Measurements from ENCODE around the gene CACNA2D2. TPM values are rescaled to one million over a fixed set of nuclear protein-coding genes. Genes with fewer than 3 reads are reported as not detected.

The CACNA2D2 gene
- total and polyA plus RNA-seq, 2 of the 13 experiments (the other 11 are each of a cell fraction or from before 2014, with no cell fraction given): not detected

DNA sequence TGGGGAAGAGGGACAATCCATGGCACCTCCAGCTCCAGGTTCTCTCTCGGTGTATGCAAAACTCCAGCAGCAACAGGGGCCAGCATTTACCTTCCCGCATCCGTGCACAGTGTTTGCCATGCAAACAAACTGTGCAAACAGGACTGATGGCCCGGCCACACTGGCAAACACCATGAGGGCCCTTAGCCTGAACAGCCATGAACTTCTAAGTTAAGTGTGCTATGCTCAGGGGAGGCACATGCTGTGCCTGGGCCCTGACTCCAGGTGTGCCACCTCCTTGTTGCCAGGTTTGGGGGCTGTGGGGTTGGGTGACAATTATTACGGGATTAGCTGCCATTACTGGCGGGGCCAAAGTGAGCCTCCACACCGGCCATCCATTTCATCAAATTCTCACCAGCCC is 57.5 kb downstream of the CACNA2D2 start (continued):
- TF ChIP-seq, protein P1, sequence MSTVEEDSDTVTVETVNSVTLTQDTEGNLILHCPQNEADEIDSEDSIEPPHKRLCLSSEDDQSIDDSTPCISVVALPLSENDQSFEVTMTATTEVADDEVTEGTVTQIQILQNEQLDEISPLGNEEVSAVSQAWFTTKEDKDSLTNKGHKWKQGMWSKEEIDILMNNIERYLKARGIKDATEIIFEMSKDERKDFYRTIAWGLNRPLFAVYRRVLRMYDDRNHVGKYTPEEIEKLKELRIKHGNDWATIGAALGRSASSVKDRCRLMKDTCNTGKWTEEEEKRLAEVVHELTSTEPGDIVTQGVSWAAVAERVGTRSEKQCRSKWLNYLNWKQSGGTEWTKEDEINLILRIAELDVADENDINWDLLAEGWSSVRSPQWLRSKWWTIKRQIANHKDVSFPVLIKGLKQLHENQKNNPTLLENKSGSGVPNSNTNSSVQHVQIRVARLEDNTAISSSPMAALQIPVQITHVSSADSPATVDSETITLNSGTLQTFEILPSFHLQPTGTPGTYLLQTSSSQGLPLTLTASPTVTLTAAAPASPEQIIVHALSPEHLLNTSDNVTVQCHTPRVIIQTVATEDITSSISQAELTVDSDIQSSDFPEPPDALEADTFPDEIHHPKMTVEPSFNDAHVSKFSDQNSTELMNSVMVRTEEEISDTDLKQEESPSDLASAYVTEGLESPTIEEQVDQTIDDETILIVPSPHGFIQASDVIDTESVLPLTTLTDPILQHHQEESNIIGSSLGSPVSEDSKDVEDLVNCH (CRISPR knock-in tag; IDR thresholded peaks at IDR 0.05): no peak
- TF ChIP-seq ZNF776 (CRISPR knock-in tag; IDR thresholded peaks at IDR 0.05) (no peak; the same call in 1 of the 2 replicates), MLX (CRISPR knock-in tag; IDR thresholded peaks at IDR 0.05) (peak; percentile 86), ZNF33A (CRISPR knock-in tag; IDR thresholded peaks at IDR 0.05; ENCODE audit: borderline replicate concordance) (no peak), FOXP1 (IDR thresholded peaks at IDR 0.05) (no peak), FOXP1 (CRISPR knock-in tag; IDR thresholded peaks at IDR 0.05) (peak; percentile 88), KAT8 (CRISPR knock-in tag; IDR thresholded peaks at IDR 0.05) (peak; percentile 60; the same call in 1 of the 2 replicates), LCORL (IDR thresholded peaks at IDR 0.05) (no peak), LCORL (CRISPR knock-in tag; IDR thresholded peaks at IDR 0.05) (peak; percentile 82; the same call in 1 of the 2 replicates), HMG20A (CRISPR knock-in tag; IDR thresholded peaks at IDR 0.05; ENCODE audit: borderline replicate concordance) (peak; percentile 70; the same call in 1 of the 2 replicates), ZNF441 (CRISPR knock-in tag; IDR thresholded peaks at IDR 0.05; ENCODE audit: borderline replicate concordance) (peak; percentile 50; the same call in 1 of the 2 replicates)
- TF ChIP-seq, protein P2, sequence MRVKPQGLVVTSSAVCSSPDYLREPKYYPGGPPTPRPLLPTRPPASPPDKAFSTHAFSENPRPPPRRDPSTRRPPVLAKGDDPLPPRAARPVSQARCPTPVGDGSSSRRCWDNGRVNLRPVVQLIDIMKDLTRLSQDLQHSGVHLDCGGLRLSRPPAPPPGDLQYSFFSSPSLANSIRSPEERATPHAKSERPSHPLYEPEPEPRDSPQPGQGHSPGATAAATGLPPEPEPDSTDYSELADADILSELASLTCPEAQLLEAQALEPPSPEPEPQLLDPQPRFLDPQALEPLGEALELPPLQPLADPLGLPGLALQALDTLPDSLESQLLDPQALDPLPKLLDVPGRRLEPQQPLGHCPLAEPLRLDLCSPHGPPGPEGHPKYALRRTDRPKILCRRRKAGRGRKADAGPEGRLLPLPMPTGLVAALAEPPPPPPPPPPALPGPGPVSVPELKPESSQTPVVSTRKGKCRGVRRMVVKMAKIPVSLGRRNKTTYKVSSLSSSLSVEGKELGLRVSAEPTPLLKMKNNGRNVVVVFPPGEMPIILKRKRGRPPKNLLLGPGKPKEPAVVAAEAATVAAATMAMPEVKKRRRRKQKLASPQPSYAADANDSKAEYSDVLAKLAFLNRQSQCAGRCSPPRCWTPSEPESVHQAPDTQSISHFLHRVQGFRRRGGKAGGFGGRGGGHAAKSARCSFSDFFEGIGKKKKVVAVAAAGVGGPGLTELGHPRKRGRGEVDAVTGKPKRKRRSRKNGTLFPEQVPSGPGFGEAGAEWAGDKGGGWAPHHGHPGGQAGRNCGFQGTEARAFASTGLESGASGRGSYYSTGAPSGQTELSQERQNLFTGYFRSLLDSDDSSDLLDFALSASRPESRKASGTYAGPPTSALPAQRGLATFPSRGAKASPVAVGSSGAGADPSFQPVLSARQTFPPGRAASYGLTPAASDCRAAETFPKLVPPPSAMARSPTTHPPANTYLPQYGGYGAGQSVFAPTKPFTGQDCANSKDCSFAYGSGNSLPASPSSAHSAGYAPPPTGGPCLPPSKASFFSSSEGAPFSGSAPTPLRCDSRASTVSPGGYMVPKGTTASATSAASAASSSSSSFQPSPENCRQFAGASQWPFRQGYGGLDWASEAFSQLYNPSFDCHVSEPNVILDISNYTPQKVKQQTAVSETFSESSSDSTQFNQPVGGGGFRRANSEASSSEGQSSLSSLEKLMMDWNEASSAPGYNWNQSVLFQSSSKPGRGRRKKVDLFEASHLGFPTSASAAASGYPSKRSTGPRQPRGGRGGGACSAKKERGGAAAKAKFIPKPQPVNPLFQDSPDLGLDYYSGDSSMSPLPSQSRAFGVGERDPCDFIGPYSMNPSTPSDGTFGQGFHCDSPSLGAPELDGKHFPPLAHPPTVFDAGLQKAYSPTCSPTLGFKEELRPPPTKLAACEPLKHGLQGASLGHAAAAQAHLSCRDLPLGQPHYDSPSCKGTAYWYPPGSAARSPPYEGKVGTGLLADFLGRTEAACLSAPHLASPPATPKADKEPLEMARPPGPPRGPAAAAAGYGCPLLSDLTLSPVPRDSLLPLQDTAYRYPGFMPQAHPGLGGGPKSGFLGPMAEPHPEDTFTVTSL (CRISPR knock-in tag; IDR thresholded peaks at IDR 0.05; ENCODE audit: borderline replicate concordance): peak; percentile 74; the same call in 1 of the 2 replicates
- TF ChIP-seq, protein P3, sequence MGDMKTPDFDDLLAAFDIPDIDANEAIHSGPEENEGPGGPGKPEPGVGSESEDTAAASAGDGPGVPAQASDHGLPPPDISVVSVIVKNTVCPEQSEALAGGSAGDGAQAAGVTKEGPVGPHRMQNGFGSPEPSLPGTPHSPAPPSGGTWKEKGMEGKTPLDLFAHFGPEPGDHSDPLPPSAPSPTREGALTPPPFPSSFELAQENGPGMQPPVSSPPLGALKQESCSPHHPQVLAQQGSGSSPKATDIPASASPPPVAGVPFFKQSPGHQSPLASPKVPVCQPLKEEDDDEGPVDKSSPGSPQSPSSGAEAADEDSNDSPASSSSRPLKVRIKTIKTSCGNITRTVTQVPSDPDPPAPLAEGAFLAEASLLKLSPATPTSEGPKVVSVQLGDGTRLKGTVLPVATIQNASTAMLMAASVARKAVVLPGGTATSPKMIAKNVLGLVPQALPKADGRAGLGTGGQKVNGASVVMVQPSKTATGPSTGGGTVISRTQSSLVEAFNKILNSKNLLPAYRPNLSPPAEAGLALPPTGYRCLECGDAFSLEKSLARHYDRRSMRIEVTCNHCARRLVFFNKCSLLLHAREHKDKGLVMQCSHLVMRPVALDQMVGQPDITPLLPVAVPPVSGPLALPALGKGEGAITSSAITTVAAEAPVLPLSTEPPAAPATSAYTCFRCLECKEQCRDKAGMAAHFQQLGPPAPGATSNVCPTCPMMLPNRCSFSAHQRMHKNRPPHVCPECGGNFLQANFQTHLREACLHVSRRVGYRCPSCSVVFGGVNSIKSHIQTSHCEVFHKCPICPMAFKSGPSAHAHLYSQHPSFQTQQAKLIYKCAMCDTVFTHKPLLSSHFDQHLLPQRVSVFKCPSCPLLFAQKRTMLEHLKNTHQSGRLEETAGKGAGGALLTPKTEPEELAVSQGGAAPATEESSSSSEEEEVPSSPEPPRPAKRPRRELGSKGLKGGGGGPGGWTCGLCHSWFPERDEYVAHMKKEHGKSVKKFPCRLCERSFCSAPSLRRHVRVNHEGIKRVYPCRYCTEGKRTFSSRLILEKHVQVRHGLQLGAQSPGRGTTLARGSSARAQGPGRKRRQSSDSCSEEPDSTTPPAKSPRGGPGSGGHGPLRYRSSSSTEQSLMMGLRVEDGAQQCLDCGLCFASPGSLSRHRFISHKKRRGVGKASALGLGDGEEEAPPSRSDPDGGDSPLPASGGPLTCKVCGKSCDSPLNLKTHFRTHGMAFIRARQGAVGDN (CRISPR knock-in tag; IDR thresholded peaks at IDR 0.05): peak; percentile 79
- TF ChIP-seq, protein P4, sequence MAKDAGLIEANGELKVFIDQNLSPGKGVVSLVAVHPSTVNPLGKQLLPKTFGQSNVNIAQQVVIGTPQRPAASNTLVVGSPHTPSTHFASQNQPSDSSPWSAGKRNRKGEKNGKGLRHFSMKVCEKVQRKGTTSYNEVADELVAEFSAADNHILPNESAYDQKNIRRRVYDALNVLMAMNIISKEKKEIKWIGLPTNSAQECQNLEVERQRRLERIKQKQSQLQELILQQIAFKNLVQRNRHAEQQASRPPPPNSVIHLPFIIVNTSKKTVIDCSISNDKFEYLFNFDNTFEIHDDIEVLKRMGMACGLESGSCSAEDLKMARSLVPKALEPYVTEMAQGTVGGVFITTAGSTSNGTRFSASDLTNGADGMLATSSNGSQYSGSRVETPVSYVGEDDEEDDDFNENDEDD (CRISPR knock-in tag; IDR thresholded peaks at IDR 0.05; ENCODE audit: borderline replicate concordance): peak; percentile 28; the same call in 1 of the 2 replicates
- TF ChIP-seq, protein P5, sequence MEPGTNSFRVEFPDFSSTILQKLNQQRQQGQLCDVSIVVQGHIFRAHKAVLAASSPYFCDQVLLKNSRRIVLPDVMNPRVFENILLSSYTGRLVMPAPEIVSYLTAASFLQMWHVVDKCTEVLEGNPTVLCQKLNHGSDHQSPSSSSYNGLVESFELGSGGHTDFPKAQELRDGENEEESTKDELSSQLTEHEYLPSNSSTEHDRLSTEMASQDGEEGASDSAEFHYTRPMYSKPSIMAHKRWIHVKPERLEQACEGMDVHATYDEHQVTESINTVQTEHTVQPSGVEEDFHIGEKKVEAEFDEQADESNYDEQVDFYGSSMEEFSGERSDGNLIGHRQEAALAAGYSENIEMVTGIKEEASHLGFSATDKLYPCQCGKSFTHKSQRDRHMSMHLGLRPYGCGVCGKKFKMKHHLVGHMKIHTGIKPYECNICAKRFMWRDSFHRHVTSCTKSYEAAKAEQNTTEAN (CRISPR knock-in tag; conservative IDR thresholded peaks at IDR 0.05): peak; percentile 86

Data from HepG2 (cell line).